HEK293T (cell line): ENCODE results near the gene KRTAP10-8.
"Not testable (repeated sequence)": the region's sequence is repeated elsewhere in the genome, so short reads cannot be mapped to it uniquely, and the experiment has no call there.

Experiments used
- CTCF ChIA-PET: fragments of 350-600 bp; formaldehyde crosslinking; extraction: SDS; loops from one replicate; lab custom pipeline; 2021; ENCODE audit warnings: antibody characterized with exemption, inconsistent platforms; lab: Yijun Ruan, JAX
- POLR2A ChIA-PET: fragments of 350-600 bp; formaldehyde crosslinking; extraction: SDS; loops from one replicate; lab custom pipeline; 2020; ENCODE audit warnings: antibody characterized with exemption, inconsistent platforms; lab: Yijun Ruan, JAX
- DNase-seq: peaks from one replicate; pipeline ENCODE4 v3.0.0; 2012; ENCODE audit warnings: mixed read lengths; ENCODE audit errors: extremely low spot score
- ARNT ChIP-seq: fragments of 450-650 bp; IDR thresholded peaks from 2 replicates; pipeline ENCODE4 v1.6.1; 2017; ENCODE audit warnings: mild to moderate bottlenecking
- ELF4 ChIP-seq: fragments of 450-650 bp; IDR thresholded peaks from 2 replicates; pipeline ENCODE4 v1.6.1; 2017; ENCODE audit warnings: antibody characterized with exemption
- FOXA1 ChIP-seq: fragments of 450-650 bp; IDR thresholded peaks from 2 replicates; pipeline ENCODE4 v1.6.1; 2016; ENCODE audit warnings: mild to moderate bottlenecking
- FOXM1 ChIP-seq: fragments of 450-650 bp; IDR thresholded peaks from 2 replicates; pipeline ENCODE4 v1.6.1; 2017; ENCODE audit warnings: mild to moderate bottlenecking, borderline replicate concordance
- L3MBTL2 ChIP-seq: fragments of 450-650 bp; conservative IDR thresholded peaks from 2 replicates; pipeline ENCODE4 v1.6.1; 2016; ENCODE audit warnings: mild to moderate bottlenecking
- NFRKB ChIP-seq: fragments of 450-650 bp; IDR thresholded peaks from 2 replicates; pipeline ENCODE4 v1.6.1; 2016; ENCODE audit warnings: mild to moderate bottlenecking, moderate library complexity
- PKNOX1 ChIP-seq: fragments of 450-650 bp; IDR thresholded peaks from 2 replicates; pipeline ENCODE4 v1.6.1; 2016
- SUZ12 ChIP-seq: fragments of 450-650 bp; IDR thresholded peaks from 2 replicates; pipeline ENCODE4 v1.6.1; 2016; ENCODE audit warnings: mild to moderate bottlenecking
- TARDBP ChIP-seq: fragments of 450-650 bp; IDR thresholded peaks from 2 replicates; pipeline ENCODE4 v1.6.1; 2016
- ZNF384 ChIP-seq: fragments of 450-650 bp; IDR thresholded peaks from 2 replicates; pipeline ENCODE4 v1.6.1; 2016

Gene KRTAP10-8

GRCh38 chr21:44658913-44659595 is 47.2 kb downstream of the KRTAP10-8 start:
- TF ChIP-seq ELF4 (no peak), FOXM1 (no peak), SUZ12 (no peak), NFRKB (no peak), FOXA1 (no peak), ZNF384 (no peak), ARNT (no peak), TARDBP (no peak), L3MBTL2 (no peak), PKNOX1 (no peak)
- CTCF ChIA-PET: no interaction called here
- POLR2A ChIA-PET: no interaction called here
- DNase-seq: no peak

- POLR2A ChIA-PET, CTCF ChIA-PET: not testable (repeated sequence)
Measured at GRCh38 chr21:44661567-44661966, 49.7 kb downstream of the KRTAP10-8 start.

More at GRCh38 chr21:44661567-44661966, 49.7 kb downstream of the KRTAP10-8 start:
- not testable (repeated sequence) for DNase-seq
